Endothelial cell of umbilical vein (primary cell): Measurements from ENCODE around the gene SPATA45. TPM values are rescaled to one million over a fixed set of nuclear protein-coding genes. Genes with fewer than 3 reads are reported as not detected.

Experiments used
- BruUV-seq: library from RNA; stranded (reverse); fragments of 400-500 nt; replicated peaks from 2 replicates; lab custom pipeline; 2021; lab: Mats Ljungman, UMichigan
- CTCF ChIA-PET: fragments of 300-600, 350-600 bp; sonication (Branson Sonifier 250); formaldehyde crosslinking; loops from one replicate; lab custom pipeline; 2021; ENCODE audit warnings: antibody characterized with exemption, inconsistent platforms; lab: Charles Lee
- POLR2A ChIA-PET: fragments of 300-600, 350-600 bp; sonication (Branson Sonifier 250); formaldehyde crosslinking; loops from one replicate; lab custom pipeline; 2021; ENCODE audit warnings: antibody characterized with exemption, inconsistent platforms; lab: Charles Lee
- DNase-seq: peaks from one replicate; pipeline ENCODE4 v3.0.0-alpha.2; 2011; ENCODE audit warnings: low read depth, low spot score
- FAIRE-seq: peaks from 2 replicates; lab custom pipeline; 2011; peaks lifted over from hg19 to GRCh38; lab: Jason Lieb, UNC
- H2AFZ ChIP-seq: 2 replicates; pipeline ENCODE4 v1.6.0; 2012; ENCODE audit warnings: low read depth, low read length, control low read depth, inconsistent platforms
- H3K27ac ChIP-seq: 2 replicates; pipeline ENCODE4 v1.5.1; 2011; ENCODE audit warnings: low read depth, mild to moderate bottlenecking, control low read depth, low read length, moderate library complexity; ENCODE audit not compliant: insufficient read depth
- H3K27me3 ChIP-seq, 2 experiments: 2 replicates each; pipeline versions ENCODE4 v1.6.0 to v1.6.1; 2011; ENCODE audit warnings: low read length in 2 of 2, mixed read lengths in 1 of 2; ENCODE audit not compliant: control insufficient read depth in 2 of 2, insufficient read depth in 2 of 2
- H3K36me3 ChIP-seq, 2 experiments: 2 replicates in 1 of 2; 3 replicates in 1 of 2; pipeline ENCODE4 v1.5.1; 2011; ENCODE audit warnings: low read length in 2 of 2, mild to moderate bottlenecking in 1 of 2, moderate library complexity in 1 of 2; ENCODE audit not compliant: control insufficient read depth in 2 of 2, insufficient read depth in 2 of 2; ENCODE audit errors: extremely low read depth in 1 of 2
- H3K4me1 ChIP-seq: 3 replicates; pipeline ENCODE4 v1.5.1; 2011; ENCODE audit warnings: mild to moderate bottlenecking, low read length; ENCODE audit not compliant: control insufficient read depth, insufficient read depth; ENCODE audit errors: extremely low read depth
- H3K4me2 ChIP-seq: 2 replicates; pipeline ENCODE4 v1.6.1; 2011; ENCODE audit warnings: low read length, control low read depth, mixed read lengths; ENCODE audit not compliant: insufficient read depth
- H3K4me3 ChIP-seq, 3 experiments: fragments of 200-600 bp in 1 of 3; sonication (generic), shearing (Covaris generic) in 1 of 3; replicated peaks in 1 of 3; 2 replicates each; pipeline ENCODE4 v1.5.1; 2011 to 2016; ENCODE audit warnings: control low read depth in 3 of 3, low read length in 3 of 3, mild to moderate bottlenecking in 2 of 3, inconsistent platforms in 1 of 3, low read depth in 1 of 3, moderate library complexity in 1 of 3; ENCODE audit not compliant: insufficient read depth in 1 of 3
- H3K79me2 ChIP-seq: 2 replicates; pipeline ENCODE4 v1.6.0; 2012; ENCODE audit warnings: low read length, inconsistent platforms; ENCODE audit not compliant: control insufficient read depth, insufficient read depth
- H3K9ac ChIP-seq: replicated peaks from 2 replicates; pipeline ENCODE3; 2011; ENCODE audit warnings: low read length, control low read depth; ENCODE audit not compliant: insufficient read depth; ENCODE audit errors: extremely low read depth
- H3K9me1 ChIP-seq: replicated peaks from 3 replicates; pipeline ENCODE4 v1.6.0; 2011; ENCODE audit warnings: mild to moderate bottlenecking, low read length; ENCODE audit not compliant: control insufficient read depth, insufficient read depth; ENCODE audit errors: extremely low read depth
- H3K9me3 ChIP-seq: replicated peaks from 2 replicates; pipeline ENCODE4 v1.5.1; 2012; ENCODE audit warnings: low read length, inconsistent platforms; ENCODE audit not compliant: control insufficient read depth, insufficient read depth
- H4K20me1 ChIP-seq: replicated peaks from 2 replicates; pipeline ENCODE3; 2011; ENCODE audit warnings: mild to moderate bottlenecking, low read length; ENCODE audit not compliant: control insufficient read depth, insufficient read depth; ENCODE audit errors: extremely low read depth
- CTCF ChIP-seq, 2 donors: IDR thresholded peaks; 1 replicate in 1 of 2; 2 replicates in 1 of 2; pipeline ENCODE4 v1.5.1; 2011; ENCODE audit warnings: low read length in 2 of 2, mild to moderate bottlenecking in 2 of 2, moderate library complexity in 2 of 2, control low read depth in 1 of 2, inconsistent platforms in 1 of 2, low read depth in 1 of 2; ENCODE audit not compliant: insufficient read depth in 1 of 2; ENCODE audit errors: extremely low read depth in 1 of 2
- EZH2 ChIP-seq: IDR thresholded peaks from 2 replicates; pipeline ENCODE4 v1.6.1; 2012; ENCODE audit warnings: borderline replicate concordance, low read depth, mild to moderate bottlenecking, moderate library complexity, low read length, inconsistent platforms; ENCODE audit not compliant: severe bottlenecking
- FOS ChIP-seq: IDR thresholded peaks from 2 replicates; pipeline ENCODE4 v1.6.1; 2011; ENCODE audit warnings: mild to moderate bottlenecking, low read length, moderate library complexity, borderline replicate concordance; ENCODE audit not compliant: insufficient read depth
- GATA2 ChIP-seq: IDR thresholded peaks from 2 replicates; pipeline ENCODE4 v1.7.0; 2011; ENCODE audit warnings: low read depth, mild to moderate bottlenecking, moderate library complexity, mixed read lengths, low read length; ENCODE audit not compliant: insufficient read length, insufficient read depth
- JUN ChIP-seq: IDR thresholded peaks from 2 replicates; pipeline ENCODE4 v1.6.1; 2011; ENCODE audit warnings: borderline replicate concordance, low read depth; ENCODE audit not compliant: insufficient read length, insufficient read depth
- MYC ChIP-seq: IDR thresholded peaks from one replicate; pipeline ENCODE4 v1.6.1; 2011; ENCODE audit warnings: mild to moderate bottlenecking, low read depth, low read length
- POLR2A ChIP-seq: IDR thresholded peaks from 2 replicates; pipeline ENCODE4 v1.6.1; 2012; ENCODE audit warnings: low read depth, mild to moderate bottlenecking, control low read depth, low read length
- POLR2AphosphoS5 ChIP-seq: IDR thresholded peaks from 2 replicates; pipeline ENCODE4 v1.6.1; 2012; ENCODE audit warnings: low read depth, mild to moderate bottlenecking, control low read depth, low read length, moderate library complexity; ENCODE audit not compliant: insufficient read depth
- dilution Hi-C: fragments of 300-500 bp; cut with MboI; formaldehyde crosslinking; loops from one replicate; pipeline ENCODE4 v1.15.0; 2019; ENCODE audit warnings: low sequenced_read_pairs; ENCODE audit not compliant: extremely low pct_ligation_motif_present
- intact Hi-C: fragments of 100-400 bp; cut with micrococcal nuclease; formaldehyde crosslinking; loops from one replicate; pipeline ENCODE4 v1.10.0; 2022
- polyA plus RNA-seq, 4 experiments: library from polyadenylated mRNA; depleted of rRNA in 3 of 4; stranded (reverse) in 3 of 4; unstranded in 1 of 4; fragments of >200 nt; gene quantifications; 2 replicates each; pipeline versions ENCODE4 v1.2.1 to v1.2.3, GENCODE V29; 2011 to 2012; ENCODE audit warnings: missing spikeins in 1 of 4
- total RNA-seq: library from RNA; stranded (reverse); gene quantifications from 2 replicates; pipeline ENCODE4 v1.2.3, GENCODE V29; 2021
- TF ChIP-seq, protein P1 (sequence below): IDR thresholded peaks from 2 replicates; pipeline ENCODE4 v1.6.1; 2011; ENCODE audit not compliant: insufficient read depth, insufficient read length

The SPATA45 gene
- total and polyA plus RNA-seq, 2 donors (not counting 3 experiments of a cell fraction or from before 2014, with no cell fraction given): not detected

GRCh38 chr1:212871976-212872375, 24.5 kb upstream of the SPATA45 start:
- no peak overlapping the region for H3K27ac ChIP-seq
- H3K4me2 ChIP-seq: no peak overlapping the region
- no peaks in the 10 kb centered on the region for H4K20me1 ChIP-seq
- intact Hi-C loops (no loop called here), dilution Hi-C loops (no loop called here)
- CTCF ChIA-PET: interaction anchor here (1.2 kb wide), 1 partner anchor 57 kb away, joined by 3 read pairs; no protein-coding TSS in a partner anchor
- H3K9me1 ChIP-seq: no peaks in the 10 kb centered on the region
- TF ChIP-seq MYC (no peak), CTCF (IDR thresholded peaks at IDR 0.05; ENCODE audit: extremely low read depth in 1 of 2, insufficient read depth in 1 of 2, low read depth in 1 of 2, low read length in 2 of 2) (no peak), GATA2 (no peak), JUN (no peak)
- TF ChIP-seq, protein P1, sequence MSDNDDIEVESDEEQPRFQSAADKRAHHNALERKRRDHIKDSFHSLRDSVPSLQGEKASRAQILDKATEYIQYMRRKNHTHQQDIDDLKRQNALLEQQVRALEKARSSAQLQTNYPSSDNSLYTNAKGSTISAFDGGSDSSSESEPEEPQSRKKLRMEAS: no peak
- FAIRE-seq: no peak
- H3K4me1 ChIP-seq: no peaks in the 10 kb centered on the region
- H3K27me3 ChIP-seq: no peaks in the 10 kb centered on the region
- H3K36me3 ChIP-seq: peaks cover 0 to 6% of the 10 kb centered on the region in 2 experiments
- POLR2A ChIA-PET: no interaction called here
- H3K9me3 ChIP-seq: no peaks in the 10 kb centered on the region
- no peak overlapping the region for H3K4me3 ChIP-seq
- H2AFZ ChIP-seq: no peak overlapping the region
- no peak for DNase-seq
- no TSS peak for BruUV-seq
- H3K9ac ChIP-seq: no peak overlapping the region
- no peaks in the 10 kb centered on the region for H3K79me2 ChIP-seq

GRCh38 chr1:212867192-212867591, 19.7 kb upstream of the SPATA45 start:
- Histone ChIP-seq H3K27me3 (no peaks in the 10 kb centered on the region), H3K9me1 (no peaks in the 10 kb centered on the region), H2AFZ (no peak overlapping the region), H3K79me2 (peaks cover 8% of the 10 kb centered on the region), H3K27ac (no peak overlapping the region), H4K20me1 (peaks cover 3% of the 10 kb centered on the region), H3K9me3 (no peaks in the 10 kb centered on the region), H3K9ac (no peak overlapping the region), H3K4me1 (no peaks in the 10 kb centered on the region), H3K4me3 (no peak overlapping the region), H3K4me2 (no peak overlapping the region), H3K36me3 (no peaks in the 10 kb centered on the region)
- intact Hi-C loops: no loop called here
- ChIA-PET CTCF (no interaction called here), POLR2A (no interaction called here)
- DNase-seq (no peak), FAIRE-seq (no peak)
- dilution Hi-C loops: no loop called here
- no TSS peak for BruUV-seq
- TF ChIP-seq EZH2: no peak
- no peak for TF ChIP-seq CTCF (IDR thresholded peaks at IDR 0.05; ENCODE audit: extremely low read depth in 1 of 2, insufficient read depth in 1 of 2, low read depth in 1 of 2, low read length in 2 of 2)
- TF ChIP-seq FOS: no peak
- TF ChIP-seq POLR2A: no peak
- TF ChIP-seq JUN: no peak
- TF ChIP-seq, protein P1: no peak
- no peak for TF ChIP-seq GATA2
- no peak for TF ChIP-seq MYC
- no peak for TF ChIP-seq POLR2AphosphoS5
